Peyer's patch (tissue), 4 donors: Measurements from ENCODE around the gene ARHGAP12.

Experiments used
- CTCF ChIP-seq, 6 experiments: fragments of 450-650 bp in 4 of 6; fragments of 200-600 bp in 2 of 6; sonication (generic) in 1 of 6; IDR thresholded peaks; one replicate each; pipeline ENCODE4 v1.5.1; 2017 to 2019; ENCODE audit warnings: antibody characterized with exemption in 6 of 6, mild to moderate bottlenecking in 3 of 6, moderate library complexity in 1 of 6
- POLR2A ChIP-seq, 2 donors: fragments of 450-650 bp; IDR thresholded peaks; one replicate each; pipeline ENCODE4 v1.5.1; 2017; ENCODE audit warnings: antibody characterized with exemption in 2 of 2, mild to moderate bottlenecking in 2 of 2, moderate library complexity in 2 of 2

DNA sequence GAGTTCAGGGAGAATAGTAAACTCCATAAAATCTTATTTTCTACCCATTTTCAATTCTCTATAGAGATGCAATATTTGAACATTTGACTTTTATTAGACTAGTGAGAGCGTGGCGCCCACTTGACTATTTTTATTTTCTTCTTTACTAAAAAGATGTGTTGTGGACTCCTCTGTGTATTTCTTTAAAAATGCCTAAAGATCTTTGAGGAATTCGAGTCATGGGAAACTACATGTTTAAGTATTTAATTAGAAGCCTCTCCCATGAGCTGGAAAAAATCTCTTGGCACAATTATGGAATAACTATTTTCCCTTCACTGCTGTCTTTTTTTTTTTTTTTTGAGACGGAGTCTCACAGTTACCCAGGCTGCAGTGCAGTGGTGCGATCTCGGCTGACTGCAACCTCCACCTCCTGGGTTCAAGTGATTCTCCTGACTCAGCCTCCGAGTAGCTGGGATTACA is 124.2 kb downstream of the ARHGAP12 start:
- TF ChIP-seq CTCF (IDR thresholded peaks at IDR 0.05) (no peak), POLR2A (IDR thresholded peaks at IDR 0.05) (no peak)
